DMS53 treated with DMSO at 0.1 percent for 48 hours (cell line): ENCODE measurements around the gene PFN2.

Source experiments
- DNase-seq: peaks from one replicate; lab custom pipeline; 2025; ENCODE audit not compliant: unreplicated experiment; lab: John Stamatoyannopoulos, UW

The PFN2 gene

DNA sequence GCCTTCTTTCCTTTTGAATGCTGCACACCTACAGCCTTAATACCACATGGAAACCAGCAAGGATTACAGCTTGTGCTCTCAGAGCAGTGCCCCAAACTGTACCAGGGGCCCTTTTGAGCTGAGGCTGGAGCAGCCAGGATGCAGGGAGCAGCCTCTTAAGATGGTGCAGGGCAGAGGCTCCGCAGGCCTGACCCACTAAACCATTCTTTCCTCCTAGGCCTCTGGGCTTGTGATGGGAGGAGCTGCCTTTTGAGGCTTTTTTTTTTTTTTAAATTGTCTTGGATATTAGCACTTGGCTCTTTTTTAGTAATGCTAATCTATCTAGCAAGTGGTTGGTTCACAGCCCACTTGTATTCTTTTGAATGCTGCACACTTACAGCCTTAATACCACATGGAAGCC, 37.7 kb downstream of the PFN2 start:
- no peak for DNase-seq

DNA sequence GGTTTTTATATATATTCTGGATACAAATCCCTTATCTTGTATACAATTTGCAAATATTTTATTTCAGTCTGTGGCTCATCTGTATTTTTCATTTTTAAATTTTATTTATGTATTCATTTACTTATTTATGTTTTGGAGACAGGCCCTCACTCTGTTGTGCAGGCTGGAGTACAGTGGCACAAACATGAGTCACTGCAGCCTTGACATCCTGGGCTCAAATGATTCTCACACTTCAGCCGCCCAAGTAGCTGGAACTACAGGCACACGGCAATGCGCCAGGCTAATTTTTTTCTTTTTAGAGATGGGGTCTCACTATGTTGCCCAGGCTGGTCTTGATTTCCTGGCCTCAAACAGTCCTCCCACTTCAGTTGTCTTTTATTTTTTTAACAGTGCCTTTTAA, 50.6 kb downstream of the PFN2 start:
- no peak for DNase-seq

- no peak for DNase-seq
Observed at GRCh38 chr3:149919509-149919908, 51.2 kb downstream of the PFN2 start.

GRCh38 chr3:149917124-149917667, 53.5 kb downstream of the PFN2 start:
- no peak for DNase-seq
